ENCODE results near the gene TSPEAR. TPM values are rescaled to one million over a fixed set of nuclear protein-coding genes. Genes with fewer than 3 reads are reported as not detected.

Gene TSPEAR
- total and polyA plus RNA-seq, 7 experiments from 2014 or later, result 0.07 TPM; not detected in 6

DNA sequence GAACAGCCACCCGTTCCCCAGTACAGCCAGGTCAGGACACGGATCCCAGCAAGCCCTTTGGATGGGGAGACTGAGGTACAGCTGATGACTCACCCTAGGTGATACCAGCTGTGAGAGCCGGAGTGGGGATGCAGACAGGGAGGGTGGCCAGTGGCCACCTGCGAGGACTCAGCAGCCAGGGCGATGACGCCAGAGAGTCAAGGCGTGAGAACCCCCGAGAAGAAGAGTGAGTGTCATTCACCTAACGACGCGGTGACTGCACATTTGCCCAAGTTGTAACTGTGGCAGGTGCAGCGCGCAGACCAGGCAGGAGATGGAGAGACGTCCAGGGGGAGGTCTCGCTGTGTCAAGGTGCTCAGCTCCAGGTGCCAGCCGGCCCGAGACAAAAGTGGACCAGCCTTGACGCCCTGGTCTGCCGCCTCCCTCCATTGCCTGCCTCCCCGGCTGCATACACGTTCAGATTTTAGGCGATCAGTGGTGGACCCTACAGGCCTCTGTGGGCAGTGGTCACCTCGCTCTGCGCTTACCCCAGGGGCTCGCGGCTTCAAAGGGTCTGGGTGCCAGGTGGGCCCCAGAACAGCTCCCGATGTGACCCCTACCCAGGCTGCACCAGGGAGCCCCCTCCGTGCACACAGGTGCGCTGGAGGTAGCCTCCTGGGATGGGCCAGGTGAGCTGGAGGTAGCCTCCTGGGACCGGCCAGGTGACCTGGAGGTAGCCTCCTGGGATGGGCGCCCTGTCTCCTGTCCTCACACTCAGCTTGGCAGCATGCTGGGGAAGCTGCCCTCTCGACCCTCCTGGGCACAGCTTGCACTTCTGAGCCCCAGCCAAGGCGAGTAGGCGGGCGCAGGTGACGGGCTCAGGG lies 244.1 kb downstream of the TSPEAR start:
- ChIA-PET CTCF (no interaction called here), POLR2A (no interaction called here)
- H3K4me3 ChIP-seq (ENCODE audit: low read length), result no peak overlapping the region
- no peaks in the 10 kb centered on the region for H3K36me3 ChIP-seq (ENCODE audit: control insufficient read depth in 2 of 3, insufficient read depth in 3 of 3, low read length in 3 of 3)
- H3K27ac Mint-ChIP-seq, result no peak overlapping the region
- DNase-seq, result no peak
- no peaks in the 10 kb centered on the region for H3K4me1 ChIP-seq (ENCODE audit: control insufficient read depth in 2 of 2, insufficient read depth in 2 of 2, low read length in 2 of 2)
- H3K27ac ChIP-seq (ENCODE audit: low read depth, low read length), result no peak overlapping the region
- intact Hi-C loops (cut with micrococcal nuclease), result no loop called here
- H3K4me3 Mint-ChIP-seq, result no peak overlapping the region
- peaks cover 0 to 5% (median 0%) of the 10 kb centered on the region in 5 donors for H3K27me3 Mint-ChIP-seq
- H3K36me3 Mint-ChIP-seq, result peaks cover 0 to 4% (median 0%) of the 10 kb centered on the region in 5 donors
- H3K9me3 ChIP-seq (ENCODE audit: control insufficient read depth in 2 of 3, low read length in 3 of 3), result no peaks in the 10 kb centered on the region
- no peaks in the 10 kb centered on the region for H3K4me1 Mint-ChIP-seq
- no peak for ATAC-seq
- no peaks in the 10 kb centered on the region for H3K27me3 ChIP-seq (ENCODE audit: control insufficient read depth in 2 of 2, insufficient read depth in 2 of 2, low read length in 2 of 2)
- peaks cover 0 to 2% (median 0%) of the 10 kb centered on the region in 11 donors for H3K9me3 Mint-ChIP-seq

- H3K27ac Mint-ChIP-seq, result no peak overlapping the region
- H3K9me3 Mint-ChIP-seq, result peaks cover 0 to 2% (median 0%) of the 10 kb centered on the region in 11 donors
- peaks cover 0 to 4% (median 0%) of the 10 kb centered on the region in 5 donors for H3K36me3 Mint-ChIP-seq
- H3K4me3 Mint-ChIP-seq, result no peak overlapping the region
- no peaks in the 10 kb centered on the region for H3K36me3 ChIP-seq (ENCODE audit: control insufficient read depth in 2 of 3, insufficient read depth in 3 of 3, low read length in 3 of 3)
- DNase-seq (no peak), ATAC-seq (no peak)
- ChIA-PET CTCF (no interaction called here), POLR2A (no interaction called here)
- H3K4me1 ChIP-seq (ENCODE audit: control insufficient read depth in 2 of 2, insufficient read depth in 2 of 2, low read length in 2 of 2), result no peaks in the 10 kb centered on the region
- H3K27me3 Mint-ChIP-seq, result peaks cover 0 to 5% (median 0%) of the 10 kb centered on the region in 5 donors
- no peaks in the 10 kb centered on the region for H3K9me3 ChIP-seq (ENCODE audit: control insufficient read depth in 2 of 3, low read length in 3 of 3)
- H3K27me3 ChIP-seq (ENCODE audit: control insufficient read depth in 2 of 2, insufficient read depth in 2 of 2, low read length in 2 of 2), result no peaks in the 10 kb centered on the region
- no peaks in the 10 kb centered on the region for H3K4me1 Mint-ChIP-seq
- no peak overlapping the region for H3K4me3 ChIP-seq (ENCODE audit: low read length)
- intact Hi-C loops (cut with micrococcal nuclease), result no loop called here
- H3K27ac ChIP-seq (ENCODE audit: low read depth, low read length), result no peak overlapping the region
Measured at GRCh38 chr21:44466351-44466954, 244.9 kb downstream of the TSPEAR start.

GRCh38 chr21:44464351-44464750 lies 247.0 kb downstream of the TSPEAR start:
- H3K4me1 ChIP-seq (ENCODE audit: control insufficient read depth in 2 of 2, insufficient read depth in 2 of 2, low read length in 2 of 2), result no peaks in the 10 kb centered on the region
- Mint-ChIP-seq H3K9me3 (peaks cover 0 to 2% (median 0%) of the 10 kb centered on the region in 11 donors), H3K4me1 (peaks cover 0 to 4% (median 0%) of the 10 kb centered on the region in 7 donors), H3K27ac (no peak overlapping the region), H3K36me3 (peaks cover 0 to 4% (median 0%) of the 10 kb centered on the region in 5 donors), H3K27me3 (no peaks in the 10 kb centered on the region), H3K4me3 (no peak overlapping the region)
- intact Hi-C loops (cut with micrococcal nuclease), result no loop called here
- ATAC-seq, result no peak
- H3K4me3 ChIP-seq (ENCODE audit: low read length), result no peak overlapping the region
- no peaks in the 10 kb centered on the region for H3K9me3 ChIP-seq (ENCODE audit: control insufficient read depth in 2 of 3, low read length in 3 of 3)
- ChIA-PET CTCF (no interaction called here), POLR2A (no interaction called here)
- no peak overlapping the region for H3K27ac ChIP-seq (ENCODE audit: low read depth, low read length)
- no peaks in the 10 kb centered on the region for H3K27me3 ChIP-seq (ENCODE audit: control insufficient read depth in 2 of 2, insufficient read depth in 2 of 2, low read length in 2 of 2)
- H3K36me3 ChIP-seq (ENCODE audit: control insufficient read depth in 2 of 3, insufficient read depth in 3 of 3, low read length in 3 of 3), result no peaks in the 10 kb centered on the region
- no peak for DNase-seq

DNA sequence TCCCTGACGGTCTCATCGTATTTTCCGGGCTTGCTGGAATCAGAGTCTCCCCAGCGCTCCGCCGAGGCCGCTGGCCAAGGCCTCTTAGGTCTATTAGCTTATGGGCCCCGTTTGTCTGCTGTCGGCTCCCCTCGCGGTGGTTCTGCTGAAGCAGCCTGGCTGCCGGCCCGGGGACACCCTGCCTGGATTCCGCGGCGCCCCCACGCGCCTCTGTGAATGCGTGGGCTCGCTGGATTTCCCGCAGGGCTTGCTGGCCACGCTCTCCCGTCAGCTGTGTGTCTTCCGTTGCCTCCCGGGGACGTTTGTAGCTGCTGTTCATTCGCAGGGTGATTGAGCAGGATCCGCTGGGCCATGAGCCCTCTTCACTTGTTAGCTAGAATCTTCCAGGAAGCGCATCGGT lies 247.6 kb downstream of the TSPEAR start:
- H3K27ac Mint-ChIP-seq, result no peak overlapping the region

GRCh38 chr21:44462834-44463200 lies 248.6 kb downstream of the TSPEAR start:
- no peak overlapping the region for H3K27ac Mint-ChIP-seq
- DNase-seq, result no peak
- peaks cover 0 to 4% (median 0%) of the 10 kb centered on the region in 5 donors for H3K36me3 Mint-ChIP-seq
- intact Hi-C loops (cut with micrococcal nuclease), result no loop called here
- H3K27me3 Mint-ChIP-seq, result no peaks in the 10 kb centered on the region
- ChIA-PET CTCF (no interaction called here), POLR2A (interaction anchor here (0.6 kb wide), 1 partner anchor 11 kb away, joined by 3 read pairs; no protein-coding TSS in a partner anchor)
- no peaks in the 10 kb centered on the region for H3K36me3 ChIP-seq (ENCODE audit: control insufficient read depth in 2 of 3, insufficient read depth in 3 of 3, low read length in 3 of 3)
- H3K4me3 Mint-ChIP-seq, result no peak overlapping the region
- ATAC-seq, result no peak
- no peak overlapping the region for H3K4me3 ChIP-seq (ENCODE audit: low read length)
- H3K27ac ChIP-seq (ENCODE audit: low read depth, low read length), result no peak overlapping the region
- no peaks in the 10 kb centered on the region for H3K4me1 ChIP-seq (ENCODE audit: control insufficient read depth in 2 of 2, insufficient read depth in 2 of 2, low read length in 2 of 2)
- H3K9me3 Mint-ChIP-seq, result peaks cover 0 to 2% (median 0%) of the 10 kb centered on the region in 11 donors
- H3K9me3 ChIP-seq (ENCODE audit: control insufficient read depth in 2 of 3, low read length in 3 of 3), result no peaks in the 10 kb centered on the region
- peaks cover 0 to 5% (median 0%) of the 10 kb centered on the region in 7 donors for H3K4me1 Mint-ChIP-seq
- H3K27me3 ChIP-seq (ENCODE audit: control insufficient read depth in 2 of 2, insufficient read depth in 2 of 2, low read length in 2 of 2), result no peaks in the 10 kb centered on the region

More for the DNA sequence above, 247.6 kb downstream of the TSPEAR start:
- ChIA-PET CTCF (no interaction called here), POLR2A (no interaction called here)
- Mint-ChIP-seq H3K4me3 (no peak overlapping the region), H3K36me3 (peaks cover 0 to 4% (median 0%) of the 10 kb centered on the region in 5 donors), H3K27me3 (no peaks in the 10 kb centered on the region), H3K9me3 (peaks cover 0 to 2% (median 0%) of the 10 kb centered on the region in 11 donors), H3K4me1 (peaks cover 0 to 4% (median 0%) of the 10 kb centered on the region in 7 donors)
- DNase-seq (no peak), ATAC-seq (no peak)
- Histone ChIP-seq H3K27me3 (ENCODE audit: control insufficient read depth in 2 of 2, insufficient read depth in 2 of 2, low read length in 2 of 2) (no peaks in the 10 kb centered on the region), H3K27ac (ENCODE audit: low read depth, low read length) (no peak overlapping the region), H3K9me3 (ENCODE audit: control insufficient read depth in 2 of 3, low read length in 3 of 3) (no peaks in the 10 kb centered on the region), H3K4me1 (ENCODE audit: control insufficient read depth in 2 of 2, insufficient read depth in 2 of 2, low read length in 2 of 2) (no peaks in the 10 kb centered on the region), H3K36me3 (ENCODE audit: control insufficient read depth in 2 of 3, insufficient read depth in 3 of 3, low read length in 3 of 3) (no peaks in the 10 kb centered on the region), H3K4me3 (ENCODE audit: low read length) (no peak overlapping the region)
- intact Hi-C loops (cut with micrococcal nuclease), result no loop called here

- POLR2A ChIA-PET, result interaction anchor here (0.6 kb wide), 1 partner anchor 10 kb away, joined by 3 read pairs; no protein-coding TSS in a partner anchor
- Histone ChIP-seq H3K27ac (ENCODE audit: low read depth, low read length) (no peak overlapping the region), H3K27me3 (ENCODE audit: control insufficient read depth in 2 of 2, insufficient read depth in 2 of 2, low read length in 2 of 2) (no peaks in the 10 kb centered on the region), H3K9me3 (ENCODE audit: control insufficient read depth in 2 of 3, low read length in 3 of 3) (no peaks in the 10 kb centered on the region), H3K36me3 (ENCODE audit: control insufficient read depth in 2 of 3, insufficient read depth in 3 of 3, low read length in 3 of 3) (no peaks in the 10 kb centered on the region), H3K4me3 (ENCODE audit: low read length) (no peak overlapping the region), H3K4me1 (ENCODE audit: control insufficient read depth in 2 of 2, insufficient read depth in 2 of 2, low read length in 2 of 2) (no peaks in the 10 kb centered on the region)
- Mint-ChIP-seq H3K36me3 (peaks cover 0 to 4% (median 0%) of the 10 kb centered on the region in 5 donors), H3K9me3 (peaks cover 0 to 2% (median 0%) of the 10 kb centered on the region in 11 donors), H3K4me1 (peaks cover 0 to 5% (median 0%) of the 10 kb centered on the region in 7 donors), H3K27me3 (no peaks in the 10 kb centered on the region), H3K27ac (no peak overlapping the region), H3K4me3 (no peak overlapping the region)
- intact Hi-C loops (cut with micrococcal nuclease), result no loop called here
- DNase-seq, result no peak
- no peak for ATAC-seq
- CTCF ChIA-PET, result no interaction called here
Measured at GRCh38 chr21:44462086-44462833, 249.1 kb downstream of the TSPEAR start.
